HepG2 (cell line): ENCODE data around the gene TSTD1. TPM values are rescaled to one million over a fixed set of nuclear protein-coding genes. Genes with fewer than 3 reads are reported as not detected.

Experiments
- ATAC-seq: fragments of 200-7000 bp; cut with Tn5 transposase; 3 replicates; pipeline ENCODE4 v1.9.1; 2020; ENCODE audit warnings: mild to moderate bottlenecking, moderate library complexity
- BruUV-seq: library from RNA; stranded (reverse); fragments of 400-500 nt; replicated peaks from 2 replicates; lab custom pipeline; 2021; lab: Mats Ljungman, UMichigan
- CTCF ChIA-PET: fragments of 300-600 bp; formaldehyde crosslinking; extraction: SDS; loops from one replicate; lab custom pipeline; 2021; ENCODE audit warnings: low total read pairs, inconsistent platforms, low intra/inter-chr PET ratio; lab: Yijun Ruan, JAX
- POLR2A ChIA-PET: fragments of 350-600 bp; sonication (Branson Sonifier 250); formaldehyde crosslinking; loops from one replicate; lab custom pipeline; 2020; ENCODE audit warnings: antibody characterized with exemption, inconsistent platforms; lab: Yijun Ruan, JAX
- DNase-seq: peaks from one replicate; pipeline ENCODE4 v3.0.0-alpha.2; 2015; ENCODE audit warnings: low spot score
- FAIRE-seq: peaks from 3 replicates; lab custom pipeline; 2011; peaks lifted over from hg19 to GRCh38; lab: Jason Lieb, UNC
- H2AFZ ChIP-seq: one replicate; pipeline ENCODE4 v1.6.1; 2011; ENCODE audit warnings: low read length, inconsistent platforms
- H3K27ac ChIP-seq: fragments of 300-600 bp; 3 replicates; pipeline ENCODE4 v1.8.0; 2011; ENCODE audit warnings: mixed run types, mild to moderate bottlenecking, mixed read lengths, low read length, inconsistent platforms; ENCODE audit not compliant: insufficient read depth; ENCODE audit errors: extremely low read length
- H3K27me3 ChIP-seq, 2 experiments: fragments of 200-600 bp in 1 of 2; 2 replicates in 1 of 2; 3 replicates in 1 of 2; pipeline versions ENCODE4 v1.6.0 to v1.8.0; 2011; ENCODE audit warnings: low read length in 2 of 2, mild to moderate bottlenecking in 2 of 2, moderate library complexity in 2 of 2, inconsistent platforms in 1 of 2; ENCODE audit not compliant: insufficient read depth in 2 of 2, control insufficient read depth in 1 of 2
- H3K36me3 ChIP-seq, 2 experiments: fragments of 200-600 bp in 1 of 2; replicated peaks in 1 of 2; 2 replicates in 1 of 2; 3 replicates in 1 of 2; pipeline versions ENCODE4 v1.5.1 to v1.8.0; 2011; ENCODE audit warnings: low read length in 2 of 2, inconsistent platforms in 1 of 2; ENCODE audit not compliant: insufficient read depth in 2 of 2, control insufficient read depth in 1 of 2
- H3K4me1 ChIP-seq: 2 replicates; pipeline ENCODE4 v1.5.1; 2012; ENCODE audit warnings: low read length, inconsistent platforms; ENCODE audit not compliant: insufficient read depth
- H3K4me2 ChIP-seq: 2 replicates; pipeline ENCODE4 v1.6.0; 2011; ENCODE audit warnings: low read depth, low read length, inconsistent platforms
- H3K4me3 ChIP-seq, 3 experiments: fragments of 200-600 bp in 1 of 3; sonication (generic), shearing (Covaris generic) in 1 of 3; replicated peaks in 1 of 3; 2 replicates each; pipeline ENCODE4 v1.5.1; 2011 to 2016; ENCODE audit warnings: low read length in 3 of 3, inconsistent platforms in 2 of 3, low read depth in 2 of 3, mild to moderate bottlenecking in 2 of 3, control low read depth in 1 of 3, mixed read lengths in 1 of 3; ENCODE audit not compliant: insufficient read depth in 1 of 3
- H3K79me2 ChIP-seq: one replicate; pipeline ENCODE4 v1.6.1; 2011; ENCODE audit warnings: low read length, inconsistent platforms; ENCODE audit not compliant: insufficient read depth
- H3K9ac ChIP-seq: 2 replicates; pipeline ENCODE4 v1.6.0; 2011; ENCODE audit warnings: mild to moderate bottlenecking, low read depth, low read length, inconsistent platforms; ENCODE audit not compliant: insufficient read depth
- H3K9me3 ChIP-seq: 2 replicates; pipeline ENCODE4 v1.5.1; 2012; ENCODE audit warnings: mild to moderate bottlenecking, low read length
- H4K20me1 ChIP-seq: 2 replicates; pipeline ENCODE4 v1.6.0; 2011; ENCODE audit warnings: inconsistent platforms, mild to moderate bottlenecking, low read length, moderate library complexity; ENCODE audit not compliant: insufficient read depth
- ATM ChIP-seq: fragments of 450-650 bp; IDR thresholded peaks from 2 replicates; pipeline ENCODE4 v1.7.1; 2017; ENCODE audit warnings: mild to moderate bottlenecking, borderline replicate concordance
- BHLHE40 ChIP-seq: IDR thresholded peaks from 2 replicates; pipeline ENCODE4 v1.6.1; 2011; ENCODE audit warnings: low read length, improper control_type of control experiment
- HMGXB3 ChIP-seq: sonication (generic); formaldehyde crosslinking; IDR thresholded peaks from 2 replicates; pipeline ENCODE4 v1.4.0; 2020; ENCODE audit warnings: missing genetic modification reagents, borderline replicate concordance
- MEIS2 ChIP-seq: sonication (generic); formaldehyde crosslinking; IDR thresholded peaks from 2 replicates; pipeline ENCODE4 v1.9.0; 2021; ENCODE audit warnings: mild to moderate bottlenecking, missing genetic modification reagents
- PHB2 ChIP-seq: fragments of 450-650 bp; IDR thresholded peaks from 2 replicates; pipeline ENCODE4 v1.6.1; 2018; ENCODE audit not compliant: partially characterized antibody
- RBM39 ChIP-seq: fragments of 200-400 bp; formaldehyde crosslinking; IDR thresholded peaks from one replicate; pipeline ENCODE4 v1.6.1; 2018; ENCODE audit warnings: antibody characterized with exemption, mild to moderate bottlenecking, low read depth, low read length; ENCODE audit not compliant: poor library complexity, severe bottlenecking
- SRSF9 ChIP-seq: fragments of 200-400 bp; formaldehyde crosslinking; IDR thresholded peaks from 2 replicates; pipeline ENCODE4 v1.6.1; 2018; ENCODE audit warnings: borderline replicate concordance, mild to moderate bottlenecking, low read depth, low read length; ENCODE audit not compliant: insufficient read depth, poor library complexity, severe bottlenecking
- ZNF18 ChIP-seq: sonication (generic); formaldehyde crosslinking; IDR thresholded peaks from 2 replicates; pipeline ENCODE4 v1.8.0; 2022; ENCODE audit warnings: mild to moderate bottlenecking, missing genetic modification reagents; ENCODE audit not compliant: insufficient replicate concordance
- ZNF367 ChIP-seq: sonication (generic); formaldehyde crosslinking; IDR thresholded peaks from 2 replicates; pipeline ENCODE4 v1.4.0; 2020; ENCODE audit warnings: missing genetic modification reagents, borderline replicate concordance
- ZNF670 ChIP-seq: sonication (generic); formaldehyde crosslinking; IDR thresholded peaks from 2 replicates; pipeline ENCODE4 v1.8.0; 2022; ENCODE audit warnings: mild to moderate bottlenecking, missing genetic modification reagents, borderline replicate concordance
- in situ Hi-C: cut with HindIII; loops from 2 replicates; pipeline ENCODE4 v1.10.0; 2017; ENCODE audit warnings: low pct_unique_long_range_greater_than_20kb; ENCODE audit not compliant: extremely low pct_ligation_motif_present
- intact Hi-C: fragments of 100-400 bp; cut with micrococcal nuclease; formaldehyde crosslinking; loops from one replicate; pipeline ENCODE4 v1.10.0; 2022; ENCODE audit not compliant: unreplicated experiment
- polyA plus RNA-seq, 8 experiments: library from polyadenylated mRNA; depleted of rRNA in 3 of 8; stranded (reverse) in 7 of 8; unstranded in 1 of 8; fragments of >200 nt; fragmentation: Illumina TruSeq in 4 of 8; extraction: Trizol in 4 of 8; gene quantifications; 2 replicates each; pipeline versions ENCODE4 v1.2.1 to v1.2.3, GENCODE V29; 2011 to 2016; ENCODE audit warnings: low read depth in 4 of 8, missing spikeins in 1 of 8, mixed read lengths in 1 of 8; ENCODE audit not compliant: insufficient read depth in 1 of 8
- total RNA-seq, 5 experiments: library from RNA; depleted of rRNA; stranded (reverse); fragments of >200 nt; fragmentation: Illumina TruSeq; extraction: Trizol; gene quantifications; 2 replicates each; pipeline ENCODE4 v1.2.3, GENCODE V29; 2016; ENCODE audit warnings: low read depth in 1 of 5

Gene TSTD1
- total and polyA plus RNA-seq, 2 of the 13 experiments (the other 11 are each of a cell fraction or from before 2014, with no cell fraction given): 0.15 to 0.31 TPM

- intact Hi-C loops: loop anchor here (2.0 kb wide), 1 partner anchor 48 kb away; no protein-coding TSS in a partner anchor
- POLR2A ChIA-PET: interaction anchor here (0.6 to 4.3 kb wide), 9 partner anchors 10 to 784 kb away, joined by 3 to 60 read pairs (median 7); partner anchors contain the start of genes APOA2, F11R, NIT1 and PFDN2
Observed at GRCh38 chr1:161044535-161044907, 5.8 kb upstream of the TSTD1 start.

More at GRCh38 chr1:161044535-161044907, 5.8 kb upstream of the TSTD1 start:
- H3K4me1 ChIP-seq: peaks cover 18% of the 10 kb centered on the region
- no peaks in the 10 kb centered on the region for H4K20me1 ChIP-seq
- H3K4me3 ChIP-seq: peak overlapping the region; percentile 78 to 84 (median 79)
- ATAC-seq: no peak
- peaks cover 13% of the 10 kb centered on the region for H3K79me2 ChIP-seq
- peak overlapping the region; percentile 85 for H3K4me2 ChIP-seq
- FAIRE-seq: no peak
- no peak for DNase-seq
- TF ChIP-seq ATM: no peak
- TF ChIP-seq ZNF670 (CRISPR knock-in tag): 0 out of 2 replicates have a peak, but pooled peaks have one; percentile 49
- TF ChIP-seq HMGXB3 (CRISPR knock-in tag): no peak
- 0 out of 2 replicates have a peak, but pooled peaks have one; percentile 3 for TF ChIP-seq BHLHE40
- no peak for TF ChIP-seq MEIS2 (CRISPR knock-in tag)
- TF ChIP-seq ZNF18 (CRISPR knock-in tag): no peak
- no peak for TF ChIP-seq PHB2
- TF ChIP-seq RBM39: no peak
- no peak for TF ChIP-seq SRSF9
- no peak for TF ChIP-seq ZNF367
- no peaks in the 10 kb centered on the region; a peak in 2 of 5 replicates for H3K27me3 ChIP-seq
- H2AFZ ChIP-seq: no peak overlapping the region
- H3K36me3 ChIP-seq: peaks cover 10 to 35% of the 10 kb centered on the region in 2 experiments
- in situ Hi-C loops: no loop called here
- BruUV-seq: no TSS peak
- peak overlapping the region; percentile 94 for H3K27ac ChIP-seq
- CTCF ChIA-PET: no interaction called here
- H3K9ac ChIP-seq: peak overlapping the region; percentile 87
- no peaks in the 10 kb centered on the region for H3K9me3 ChIP-seq
